ENCODE measurements around the gene XYLT1. TPM values are rescaled to one million over a fixed set of nuclear protein-coding genes. Genes with fewer than 3 reads are reported as not detected.

Gene XYLT1
- total RNA-seq, 1 experiment from 2014 or later, result 25.0 TPM

GRCh38 chr16:17457997-17458396 lies 12.8 kb downstream of the XYLT1 start:
- H3K9me3 Mint-ChIP-seq, result peaks cover 7% of the 10 kb centered on the region
- ATAC-seq (no peak), DNase-seq (ENCODE audit: low spot score) (no peak)
- TF ChIP-seq ZNF416 (CRISPR knock-in tag; IDR thresholded peaks at IDR 0.05), result no peak
- TF ChIP-seq USF1 (CRISPR knock-in tag; IDR thresholded peaks at IDR 0.05), result no peak
- TF ChIP-seq ZNF532 (CRISPR knock-in tag; IDR thresholded peaks at IDR 0.05; ENCODE audit: borderline replicate concordance), result no peak
- TF ChIP-seq SMAD3 (CRISPR knock-in tag; IDR thresholded peaks at IDR 0.05; ENCODE audit: borderline replicate concordance), result no peak
- no peak for TF ChIP-seq RELA (CRISPR knock-in tag; IDR thresholded peaks at IDR 0.05; ENCODE audit: borderline replicate concordance)
- no peak for TF ChIP-seq E2F4 (CRISPR knock-in tag; IDR thresholded peaks at IDR 0.05; ENCODE audit: borderline replicate concordance, low read depth)
- POLR2A ChIA-PET, result no interaction called here
- peaks cover 66% of the 10 kb centered on the region for H3K4me1 Mint-ChIP-seq
- H3K4me3 Mint-ChIP-seq, result no peak overlapping the region
- H3K27me3 Mint-ChIP-seq (ENCODE audit: low read depth), result no peaks in the 10 kb centered on the region
- no peak overlapping the region for H3K27ac Mint-ChIP-seq
- CTCF ChIA-PET, result interaction anchor here (1.2 kb wide), 1 partner anchor 180 kb away, joined by 3 read pairs; no protein-coding TSS in a partner anchor
- H3K36me3 Mint-ChIP-seq, result peaks cover 15% of the 10 kb centered on the region

GRCh38 chr16:17457513-17457912 lies 13.2 kb downstream of the XYLT1 start:
- Mint-ChIP-seq H3K4me1 (peaks cover 61% of the 10 kb centered on the region), H3K9me3 (peaks cover 7% of the 10 kb centered on the region), H3K27ac (peak overlapping the region; percentile 9; the same call in 1 of the 2 replicates), H3K4me3 (no peak overlapping the region), H3K27me3 (ENCODE audit: low read depth) (no peaks in the 10 kb centered on the region), H3K36me3 (peaks cover 13% of the 10 kb centered on the region)
- CTCF ChIA-PET, result interaction anchor here (0.5 to 1.2 kb wide), 2 partner anchors 179 to 1487 kb away, joined by 3 read pairs; no protein-coding TSS in a partner anchor
- DNase-seq (ENCODE audit: low spot score), result no peak
- POLR2A ChIA-PET, result no interaction called here
- no peak for ATAC-seq
- TF ChIP-seq CBFB (CRISPR knock-in tag; IDR thresholded peaks at IDR 0.05; ENCODE audit: low read depth), result no peak
- TF ChIP-seq ETV6 (CRISPR knock-in tag; IDR thresholded peaks at IDR 0.05), result no peak
- TF ChIP-seq FOXK1 (CRISPR knock-in tag; IDR thresholded peaks at IDR 0.05), result no peak
- no peak for TF ChIP-seq FOXJ3 (CRISPR knock-in tag; IDR thresholded peaks at IDR 0.05; ENCODE audit: borderline replicate concordance)
- no peak for TF ChIP-seq TEAD4 (CRISPR knock-in tag; IDR thresholded peaks at IDR 0.05)
- TF ChIP-seq ZNF219 (CRISPR knock-in tag; IDR thresholded peaks at IDR 0.05; ENCODE audit: borderline replicate concordance), result no peak
- no peak for TF ChIP-seq NR3C1 (CRISPR knock-in tag; conservative IDR thresholded peaks at IDR 0.05; ENCODE audit: low read depth)
- no peak for TF ChIP-seq GRHL2 (CRISPR knock-in tag; IDR thresholded peaks at IDR 0.05; ENCODE audit: insufficient replicate concordance, severe bottlenecking)
- no peak for TF ChIP-seq MXD4 (CRISPR knock-in tag; IDR thresholded peaks at IDR 0.05; ENCODE audit: borderline replicate concordance)
- TF ChIP-seq ZMAT4 (CRISPR knock-in tag; IDR thresholded peaks at IDR 0.05), result no peak
- no peak for TF ChIP-seq ZNF317 (CRISPR knock-in tag; IDR thresholded peaks at IDR 0.05; ENCODE audit: borderline replicate concordance, low read depth)
- no peak for TF ChIP-seq ATF2 (CRISPR knock-in tag; IDR thresholded peaks at IDR 0.05; ENCODE audit: borderline replicate concordance, low read depth)
- TF ChIP-seq ERG (CRISPR knock-in tag; IDR thresholded peaks at IDR 0.05), result no peak
- no peak for TF ChIP-seq HMGXB4 (CRISPR knock-in tag; IDR thresholded peaks at IDR 0.05)
- TF ChIP-seq NR2C2 (CRISPR knock-in tag; IDR thresholded peaks at IDR 0.05), result no peak
- no peak for TF ChIP-seq OVOL2 (CRISPR knock-in tag; IDR thresholded peaks at IDR 0.05; ENCODE audit: borderline replicate concordance)
